HepG2 (cell line): ENCODE results near the gene GRIFIN. TPM values are rescaled to one million over a fixed set of nuclear protein-coding genes. Genes with fewer than 3 reads are reported as not detected.

ENCODE experiments used
- ATAC-seq: fragments of 200-7000 bp; cut with Tn5 transposase; 3 replicates; pipeline ENCODE4 v1.9.1; 2020; ENCODE audit warnings: mild to moderate bottlenecking, moderate library complexity
- BruUV-seq: library from RNA; stranded (reverse); fragments of 400-500 nt; replicated peaks from 2 replicates; lab custom pipeline; 2021; lab: Mats Ljungman, UMichigan
- CTCF ChIA-PET: fragments of 300-600 bp; formaldehyde crosslinking; extraction: SDS; loops from one replicate; lab custom pipeline; 2021; ENCODE audit warnings: low total read pairs, inconsistent platforms, low intra/inter-chr PET ratio; lab: Yijun Ruan, JAX
- POLR2A ChIA-PET: fragments of 350-600 bp; sonication (Branson Sonifier 250); formaldehyde crosslinking; loops from one replicate; lab custom pipeline; 2020; ENCODE audit warnings: antibody characterized with exemption, inconsistent platforms; lab: Yijun Ruan, JAX
- DNase-seq: peaks from one replicate; pipeline ENCODE4 v3.0.0-alpha.2; 2015; ENCODE audit warnings: low spot score
- FAIRE-seq: peaks from 3 replicates; lab custom pipeline; 2011; peaks lifted over from hg19 to GRCh38; lab: Jason Lieb, UNC
- H2AFZ ChIP-seq: one replicate; pipeline ENCODE4 v1.6.1; 2011; ENCODE audit warnings: low read length, inconsistent platforms
- H3K27ac ChIP-seq: fragments of 300-600 bp; 3 replicates; pipeline ENCODE4 v1.8.0; 2011; ENCODE audit warnings: mixed run types, mild to moderate bottlenecking, mixed read lengths, low read length, inconsistent platforms; ENCODE audit not compliant: insufficient read depth; ENCODE audit errors: extremely low read length
- H3K27me3 ChIP-seq, 2 experiments: fragments of 200-600 bp in 1 of 2; 2 replicates in 1 of 2; 3 replicates in 1 of 2; pipeline versions ENCODE4 v1.6.0 to v1.8.0; 2011; ENCODE audit warnings: low read length in 2 of 2, mild to moderate bottlenecking in 2 of 2, moderate library complexity in 2 of 2, inconsistent platforms in 1 of 2; ENCODE audit not compliant: insufficient read depth in 2 of 2, control insufficient read depth in 1 of 2
- H3K36me3 ChIP-seq, 2 experiments: fragments of 200-600 bp in 1 of 2; replicated peaks in 1 of 2; 2 replicates in 1 of 2; 3 replicates in 1 of 2; pipeline versions ENCODE4 v1.5.1 to v1.8.0; 2011; ENCODE audit warnings: low read length in 2 of 2, inconsistent platforms in 1 of 2; ENCODE audit not compliant: insufficient read depth in 2 of 2, control insufficient read depth in 1 of 2
- H3K4me1 ChIP-seq: 2 replicates; pipeline ENCODE4 v1.5.1; 2012; ENCODE audit warnings: low read length, inconsistent platforms; ENCODE audit not compliant: insufficient read depth
- H3K4me2 ChIP-seq: 2 replicates; pipeline ENCODE4 v1.6.0; 2011; ENCODE audit warnings: low read depth, low read length, inconsistent platforms
- H3K4me3 ChIP-seq, 3 experiments: fragments of 200-600 bp in 1 of 3; sonication (generic), shearing (Covaris generic) in 1 of 3; replicated peaks in 1 of 3; 2 replicates each; pipeline ENCODE4 v1.5.1; 2011 to 2016; ENCODE audit warnings: low read length in 3 of 3, inconsistent platforms in 2 of 3, low read depth in 2 of 3, mild to moderate bottlenecking in 2 of 3, control low read depth in 1 of 3, mixed read lengths in 1 of 3; ENCODE audit not compliant: insufficient read depth in 1 of 3
- H3K79me2 ChIP-seq: one replicate; pipeline ENCODE4 v1.6.1; 2011; ENCODE audit warnings: low read length, inconsistent platforms; ENCODE audit not compliant: insufficient read depth
- H3K9ac ChIP-seq: 2 replicates; pipeline ENCODE4 v1.6.0; 2011; ENCODE audit warnings: mild to moderate bottlenecking, low read depth, low read length, inconsistent platforms; ENCODE audit not compliant: insufficient read depth
- H3K9me3 ChIP-seq: 2 replicates; pipeline ENCODE4 v1.5.1; 2012; ENCODE audit warnings: mild to moderate bottlenecking, low read length
- H4K20me1 ChIP-seq: 2 replicates; pipeline ENCODE4 v1.6.0; 2011; ENCODE audit warnings: inconsistent platforms, mild to moderate bottlenecking, low read length, moderate library complexity; ENCODE audit not compliant: insufficient read depth
- KIAA2018 ChIP-seq: sonication (generic); formaldehyde crosslinking; IDR thresholded peaks from 2 replicates; pipeline ENCODE4 v1.5.0; 2020; ENCODE audit warnings: mild to moderate bottlenecking, missing genetic modification reagents, borderline replicate concordance
- ZFP36 ChIP-seq: fragments of 150-350 bp; IDR thresholded peaks from 2 replicates; pipeline ENCODE4 v1.6.1; 2018; ENCODE audit warnings: borderline replicate concordance, low read length, low read depth; ENCODE audit not compliant: partially characterized antibody
- ZNF597 ChIP-seq: sonication (generic); formaldehyde crosslinking; IDR thresholded peaks from 2 replicates; pipeline ENCODE4 v1.5.0; 2020; ENCODE audit warnings: missing genetic modification reagents
- ZNF768 ChIP-seq: sonication (generic); formaldehyde crosslinking; IDR thresholded peaks from 2 replicates; pipeline ENCODE4 v1.4.0; 2020; ENCODE audit warnings: missing genetic modification reagents
- ZNF782 ChIP-seq: sonication (generic); formaldehyde crosslinking; IDR thresholded peaks from 2 replicates; pipeline ENCODE4 v1.4.0; 2020; ENCODE audit warnings: missing genetic modification reagents, mild to moderate bottlenecking, borderline replicate concordance
- WGBS: methylation state at CpG from one replicate; pipeline ENCODE4 v1.1.6; 2017; ENCODE audit warnings: low lambda C conversion rate; 5-methylcytosine and 5-hydroxymethylcytosine counted together
- in situ Hi-C: cut with HindIII; loops from 2 replicates; pipeline ENCODE4 v1.10.0; 2017; ENCODE audit warnings: low pct_unique_long_range_greater_than_20kb; ENCODE audit not compliant: extremely low pct_ligation_motif_present
- intact Hi-C: fragments of 100-400 bp; cut with micrococcal nuclease; formaldehyde crosslinking; loops from one replicate; pipeline ENCODE4 v1.10.0; 2022; ENCODE audit not compliant: unreplicated experiment
- polyA plus RNA-seq, 8 experiments: library from polyadenylated mRNA; depleted of rRNA in 3 of 8; stranded (reverse) in 7 of 8; unstranded in 1 of 8; fragments of >200 nt; fragmentation: Illumina TruSeq in 4 of 8; extraction: Trizol in 4 of 8; gene quantifications; 2 replicates each; pipeline versions ENCODE4 v1.2.1 to v1.2.3, GENCODE V29; 2011 to 2016; ENCODE audit warnings: low read depth in 4 of 8, missing spikeins in 1 of 8, mixed read lengths in 1 of 8; ENCODE audit not compliant: insufficient read depth in 1 of 8
- total RNA-seq, 5 experiments: library from RNA; depleted of rRNA; stranded (reverse); fragments of >200 nt; fragmentation: Illumina TruSeq; extraction: Trizol; gene quantifications; 2 replicates each; pipeline ENCODE4 v1.2.3, GENCODE V29; 2016; ENCODE audit warnings: low read depth in 1 of 5

GRIFIN gene
- total and polyA plus RNA-seq, 2 of the 13 experiments (the other 11 are each of a cell fraction or from before 2014, with no cell fraction given): not detected

DNA sequence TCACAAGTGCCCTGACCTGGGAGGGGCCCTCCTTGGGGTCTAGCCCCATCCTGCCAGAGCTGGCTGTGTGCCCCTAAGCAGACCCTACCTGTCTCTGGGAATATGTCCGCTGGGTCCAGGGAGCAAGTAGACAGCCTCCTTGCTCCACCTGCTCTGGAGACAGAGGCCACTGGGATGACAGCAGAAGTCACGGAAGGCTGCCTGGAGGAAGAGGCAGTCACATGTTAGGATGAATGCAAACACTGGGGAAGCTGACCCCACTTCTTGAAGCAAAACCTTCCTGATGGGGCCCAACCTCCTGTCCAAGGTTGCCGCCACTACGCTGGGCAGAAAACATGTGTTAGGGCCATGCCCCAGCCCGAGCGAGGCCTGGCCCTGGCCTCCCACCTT is 31.7 kb upstream of the GRIFIN start:
- H3K27ac ChIP-seq: no peak overlapping the region
- H3K9me3 ChIP-seq: no peaks in the 10 kb centered on the region
- FAIRE-seq (no peak), DNase-seq (no peak)
- H3K27me3 ChIP-seq: peaks cover 10 to 91% of the 10 kb centered on the region in 2 experiments
- peaks cover 56% of the 10 kb centered on the region for H3K4me1 ChIP-seq
- POLR2A ChIA-PET: no interaction called here
- TF ChIP-seq ZFP36 (peak; percentile 74), ZNF768 (peak; percentile 12; the same call in 1 of the 2 replicates), KIAA2018 (CRISPR knock-in tag) (no peak), ZNF597 (CRISPR knock-in tag) (no peak), ZNF782 (CRISPR knock-in tag) (no peak)
- TF ChIP-seq, all 625 proteins: peak for 2
- Histone ChIP-seq H3K9ac (no peak overlapping the region), H2AFZ (no peak overlapping the region), H3K4me2 (no peak overlapping the region), H4K20me1 (no peaks in the 10 kb centered on the region), H3K4me3 (no peak overlapping the region), H3K36me3 (no peaks in the 10 kb centered on the region), H3K79me2 (no peaks in the 10 kb centered on the region)
- no TSS peak for BruUV-seq
- in situ Hi-C loops: no loop called here
- CTCF ChIA-PET: no interaction called here
- intact Hi-C loops: no loop called here
- no peak for ATAC-seq
- 71% methylated on average over 2 of the region's 6 CpGs for WGBS
